ENCODE data around the gene PRDM4. TPM values are rescaled to one million over a fixed set of nuclear protein-coding genes. Genes with fewer than 3 reads are reported as not detected.

Gene PRDM4
- total and polyA plus RNA-seq, 5 donors from 2014 or later: 12.7 to 37.3 (median 14.3) TPM

DNA sequence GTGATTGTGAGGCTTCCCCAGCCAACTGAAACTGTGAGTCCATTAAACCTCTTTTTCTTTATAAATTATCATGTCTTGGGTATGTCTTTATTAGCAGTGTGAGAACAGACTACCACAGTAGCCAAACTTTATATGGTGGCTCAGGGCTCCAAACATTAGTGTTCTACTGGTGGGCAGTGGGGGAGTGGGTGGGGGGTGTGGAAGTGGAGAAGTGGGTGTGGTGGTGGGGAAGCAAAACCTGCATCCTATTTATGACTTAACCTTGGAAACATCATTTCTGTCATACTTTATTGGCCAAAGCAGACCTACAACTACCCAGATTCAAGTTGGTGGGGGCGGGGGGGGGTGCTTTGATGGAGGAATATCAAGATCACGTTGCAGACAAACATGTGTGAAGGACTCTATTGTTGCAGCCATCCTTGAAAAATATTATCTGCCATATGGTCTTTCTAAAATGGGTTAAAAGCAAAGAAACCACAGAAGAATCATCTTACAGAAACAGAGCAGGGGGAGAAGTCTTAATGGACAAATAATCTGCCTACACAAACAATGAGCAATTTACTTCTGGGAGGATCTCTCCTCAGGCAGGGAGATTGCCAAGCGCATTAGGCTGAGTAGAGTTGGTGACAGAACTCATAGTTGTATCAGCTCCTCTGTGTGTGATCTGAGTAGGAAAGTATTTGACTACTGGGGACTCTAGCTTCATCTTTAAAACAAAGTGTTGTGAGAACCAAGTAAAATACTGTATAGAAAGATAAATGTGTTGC, 76.7 kb downstream of the PRDM4 start:
- Histone ChIP-seq H3K27ac (ENCODE audit: insufficient read depth, low read length, poor library complexity, severe bottlenecking) (no peak overlapping the region), H3K4me1 (ENCODE audit: control insufficient read depth, insufficient read depth, low read length, poor library complexity, severe bottlenecking) (peaks cover 23% of the 10 kb centered on the region), H3K9me3 (ENCODE audit: control insufficient read depth in 2 of 2, low read length in 2 of 2) (no peaks in the 10 kb centered on the region), H3K36me3 (ENCODE audit: control insufficient read depth, insufficient read depth, low read length) (peaks cover 10% of the 10 kb centered on the region), H3K27me3 (ENCODE audit: control insufficient read depth, insufficient read depth, low read length) (no peaks in the 10 kb centered on the region), H3K4me3 (ENCODE audit: low read depth, low read length) (peak overlapping the region; percentile 94)
- Mint-ChIP-seq H3K4me3 (peak overlapping the region; percentile 93 to 99 (median 96)), H3K36me3 (peaks cover 18% of the 10 kb centered on the region), H3K27ac (peak overlapping the region; percentile 97 to 99 (median 98)), H3K27me3 (peaks cover 14% of the 10 kb centered on the region), H3K9me3 (peaks cover 0 to 2% (median 0%) of the 10 kb centered on the region in 7 donors), H3K4me1 (peaks cover 9 to 34% (median 28%) of the 10 kb centered on the region in 4 donors)
- ATAC-seq (ENCODE audit: low read depth in 2 of 2) (no peak), DNase-seq (peak in 1 of 3 donors; percentile 9)

Other genes starting within 250 kb of the PRDM4 start
- gene PWP1, start 75.3 kb downstream of the PRDM4 start, total RNA-seq: 24.6 TPM
- gene PWP1, start 75.3 kb downstream of the PRDM4 start, polyA plus RNA-seq: 100 to 1,000 TPM in 1 of 4 donors, 10 to 100 TPM in 3; 72.5 to 110 (median 75.6) TPM
- gene ASCL4, start 13.6 kb upstream of the PRDM4 start, total RNA-seq: not detected
- not detected for gene ASCL4, start 13.6 kb upstream of the PRDM4 start, polyA plus RNA-seq

All from CD4-positive, CD25-positive, alpha-beta regulatory T cell (primary cell).